ENCODE results near the gene TBX4.

TBX4 gene

GRCh38 chr17:61455324-61456060, 3.3 kb downstream of the TBX4 start:
- no peak for DNase-seq

- no peak for DNase-seq
Observed at GRCh38 chr17:61456061-61456681, 3.9 kb downstream of the TBX4 start.

GRCh38 chr17:61456688-61457225, 4.5 kb downstream of the TBX4 start:
- DNase-seq: no peak

GRCh38 chr17:61457226-61457983, 5.2 kb downstream of the TBX4 start:
- DNase-seq: no peak

GRCh38 chr17:61458000-61458399, 5.8 kb downstream of the TBX4 start:
- no peak for DNase-seq

- no peak for DNase-seq
Observed at GRCh38 chr17:61458421-61459141, 6.4 kb downstream of the TBX4 start.

- no peak for DNase-seq
Observed at GRCh38 chr17:61459142-61459809, 7.1 kb downstream of the TBX4 start.

- DNase-seq: no peak
Observed at GRCh38 chr17:61459939-61460718, 7.9 kb downstream of the TBX4 start.

GRCh38 chr17:61460796-61461585, 8.8 kb downstream of the TBX4 start:
- DNase-seq: no peak

GRCh38 chr17:61461586-61461966, 9.4 kb downstream of the TBX4 start:
- no peak for DNase-seq

GRCh38 chr17:61461967-61462718, 9.9 kb downstream of the TBX4 start:
- DNase-seq: no peak

- DNase-seq: no peak
Observed at GRCh38 chr17:61462719-61463315, 10.6 kb downstream of the TBX4 start.

- no peak for DNase-seq
Observed at GRCh38 chr17:61463316-61464129, 11.3 kb downstream of the TBX4 start.

- no peak for DNase-seq
Observed at GRCh38 chr17:61464130-61464842, 12.1 kb downstream of the TBX4 start.

- no peak for DNase-seq
Observed at GRCh38 chr17:61464843-61465180, 12.6 kb downstream of the TBX4 start.

GRCh38 chr17:61465550-61466237, 13.5 kb downstream of the TBX4 start:
- DNase-seq: no peak

GRCh38 chr17:61466246-61466645, 14.0 kb downstream of the TBX4 start:
- DNase-seq: no peak
